Memory B cell (primary cell): ENCODE data around the gene CDKN2B-AS1.

Experiments used
- ATAC-seq: fragments of 150-1000 bp; cut with Tn5 transposase; 2 replicates; pipeline ENCODE4 v1.10.0; 2021; ENCODE audit warnings: low read depth, mild to moderate bottlenecking, moderate library complexity
- DNase-seq, 2 donors: peaks; one replicate each; pipeline ENCODE4 v3.0.0; 2022; ENCODE audit warnings: low spot score in 2 of 2
- H3K27ac Mint-ChIP-seq: one replicate; pipeline ENCODE4 v1.8.0; 2022; ENCODE audit warnings: mild to moderate bottlenecking, moderate library complexity, mixed read lengths
- H3K27me3 Mint-ChIP-seq: one replicate; pipeline ENCODE4 v1.8.0; 2022; ENCODE audit warnings: mixed read lengths
- H3K36me3 Mint-ChIP-seq: one replicate; pipeline ENCODE4 v1.8.0; 2022; ENCODE audit warnings: mild to moderate bottlenecking, mixed read lengths
- H3K4me1 Mint-ChIP-seq: one replicate; pipeline ENCODE4 v1.8.0; 2022; ENCODE audit warnings: mixed read lengths
- H3K4me3 Mint-ChIP-seq: one replicate; pipeline ENCODE4 v1.8.0; 2022; ENCODE audit warnings: mild to moderate bottlenecking, moderate library complexity, mixed read lengths
- H3K9me3 Mint-ChIP-seq: one replicate; pipeline ENCODE4 v1.8.0; 2022; ENCODE audit warnings: mixed read lengths

Gene CDKN2B-AS1

DNA sequence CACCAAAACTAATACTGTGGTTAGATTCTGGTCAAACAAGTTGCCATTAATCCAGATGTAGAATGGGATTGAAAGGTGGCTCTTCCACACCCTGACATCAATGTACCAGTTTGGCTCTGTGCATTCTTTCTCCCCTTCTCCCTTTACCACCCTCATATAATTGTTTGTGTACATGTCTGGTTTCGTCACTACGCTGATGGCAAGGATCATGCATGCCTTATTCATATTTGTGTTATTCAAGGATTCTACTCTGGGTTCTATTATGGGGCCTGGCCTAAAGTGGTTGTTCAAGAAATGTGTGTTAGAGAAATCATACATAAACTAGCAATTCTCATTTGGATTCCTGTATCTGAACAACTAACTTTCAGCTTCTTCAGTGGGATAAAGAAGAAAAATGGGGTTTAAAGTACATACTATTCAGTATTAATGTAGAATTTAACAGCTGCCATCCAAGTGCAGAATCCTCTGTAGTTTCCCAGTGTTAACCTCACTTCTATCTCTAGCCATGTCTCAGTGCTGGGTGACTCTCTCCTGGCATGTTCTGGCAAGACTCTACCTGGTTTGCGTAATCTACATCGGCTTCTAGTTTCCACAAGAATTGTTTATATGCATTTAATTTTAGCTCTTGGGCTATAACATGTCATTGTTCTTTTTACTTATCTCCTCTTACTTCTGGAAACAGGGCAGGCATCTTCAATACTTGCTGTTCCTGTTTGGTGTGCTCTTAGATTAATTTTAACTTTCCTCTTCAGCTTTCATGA is 42.5 kb downstream of the CDKN2B-AS1 start:
- H3K27me3 Mint-ChIP-seq, result no peaks in the 10 kb centered on the region
- no peak overlapping the region for H3K27ac Mint-ChIP-seq
- DNase-seq (no peak), ATAC-seq (no peak)
- H3K36me3 Mint-ChIP-seq, result no peaks in the 10 kb centered on the region
- no peaks in the 10 kb centered on the region for H3K4me1 Mint-ChIP-seq
- no peak overlapping the region for H3K4me3 Mint-ChIP-seq
- no peaks in the 10 kb centered on the region for H3K9me3 Mint-ChIP-seq

DNA sequence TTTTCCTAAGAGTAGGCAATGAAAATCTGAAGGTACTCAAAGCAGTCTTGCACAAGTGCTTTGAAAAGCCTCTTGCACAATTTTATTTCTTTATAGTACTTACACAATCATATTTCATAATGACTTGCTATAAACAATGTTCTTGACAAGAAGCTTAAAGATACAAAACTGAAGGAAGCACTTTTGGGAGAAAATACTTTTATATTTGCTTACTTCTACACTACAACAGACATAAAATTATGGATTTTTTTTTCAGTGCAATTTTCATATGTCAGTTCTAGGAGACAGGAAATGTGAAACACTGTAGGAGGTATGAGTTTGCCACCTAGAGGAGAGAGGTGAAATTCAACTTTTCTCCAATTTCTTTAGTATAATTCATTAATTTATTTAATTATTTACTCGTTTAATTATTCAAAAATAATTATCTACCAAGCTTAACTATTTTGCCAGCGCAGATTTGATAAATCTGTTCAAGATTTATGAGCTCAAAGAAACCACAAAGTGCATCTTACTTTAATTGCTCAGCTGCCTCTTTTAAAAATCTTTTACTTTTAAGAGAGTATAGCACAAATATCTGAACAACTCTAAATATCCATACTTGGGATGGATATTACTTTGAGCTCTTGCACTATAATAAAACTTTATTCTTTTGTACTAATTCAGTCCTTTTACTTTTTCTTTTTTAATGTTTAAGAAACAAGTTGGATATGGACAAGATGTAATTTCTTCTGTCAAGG is 43.5 kb downstream of the CDKN2B-AS1 start:
- H3K27ac Mint-ChIP-seq, result no peak overlapping the region
- ATAC-seq (peak; percentile 53), DNase-seq (no peak)
- H3K36me3 Mint-ChIP-seq, result no peaks in the 10 kb centered on the region
- no peak overlapping the region for H3K4me3 Mint-ChIP-seq
- H3K9me3 Mint-ChIP-seq, result no peaks in the 10 kb centered on the region
- no peaks in the 10 kb centered on the region for H3K4me1 Mint-ChIP-seq
- no peaks in the 10 kb centered on the region for H3K27me3 Mint-ChIP-seq

DNA sequence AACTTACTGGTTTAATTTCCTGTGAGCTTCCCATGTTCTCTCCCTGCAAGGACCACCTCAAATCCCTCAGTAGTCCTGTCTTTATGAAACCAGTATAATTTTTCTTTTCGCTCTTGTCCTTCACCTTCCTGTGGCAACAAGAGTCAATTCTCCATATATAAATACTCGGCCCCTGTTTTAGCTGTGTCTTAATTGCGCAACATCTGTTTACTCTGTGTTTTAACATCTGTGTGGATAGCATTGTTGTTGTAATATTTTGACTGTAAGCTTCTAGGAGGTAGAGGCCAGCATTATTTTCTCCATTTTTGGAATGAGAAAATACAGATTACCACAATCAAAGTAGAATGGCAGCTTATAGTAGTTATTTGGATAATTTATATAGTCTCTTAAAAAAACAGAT is 44.7 kb downstream of the CDKN2B-AS1 start:
- Mint-ChIP-seq H3K4me1 (no peaks in the 10 kb centered on the region), H3K36me3 (no peaks in the 10 kb centered on the region), H3K27ac (no peak overlapping the region), H3K4me3 (no peak overlapping the region), H3K27me3 (no peaks in the 10 kb centered on the region), H3K9me3 (no peaks in the 10 kb centered on the region)
- DNase-seq, result no peak
- no peak for ATAC-seq

DNA sequence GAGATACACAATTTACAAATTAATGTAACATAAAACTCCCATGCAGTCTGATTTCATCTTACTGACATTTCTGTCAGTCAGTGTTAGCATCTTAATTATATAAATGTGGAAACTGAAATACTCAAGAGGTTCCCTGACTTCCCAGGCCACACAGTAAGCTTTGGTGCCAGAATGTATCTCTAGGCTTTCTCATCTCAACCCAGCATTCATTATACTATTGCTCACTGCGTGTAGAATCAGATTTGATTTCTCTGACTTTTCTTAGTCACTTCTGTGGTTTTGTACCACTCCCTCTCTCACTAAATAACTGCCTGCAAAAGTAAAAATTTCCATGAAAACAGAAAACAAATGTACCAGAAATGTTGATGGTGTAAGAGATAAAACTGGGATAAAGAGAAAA is 46.2 kb downstream of the CDKN2B-AS1 start:
- Mint-ChIP-seq H3K27ac (no peak overlapping the region), H3K4me1 (no peaks in the 10 kb centered on the region), H3K9me3 (no peaks in the 10 kb centered on the region), H3K4me3 (no peak overlapping the region), H3K36me3 (no peaks in the 10 kb centered on the region), H3K27me3 (no peaks in the 10 kb centered on the region)
- ATAC-seq (no peak), DNase-seq (no peak)

DNA sequence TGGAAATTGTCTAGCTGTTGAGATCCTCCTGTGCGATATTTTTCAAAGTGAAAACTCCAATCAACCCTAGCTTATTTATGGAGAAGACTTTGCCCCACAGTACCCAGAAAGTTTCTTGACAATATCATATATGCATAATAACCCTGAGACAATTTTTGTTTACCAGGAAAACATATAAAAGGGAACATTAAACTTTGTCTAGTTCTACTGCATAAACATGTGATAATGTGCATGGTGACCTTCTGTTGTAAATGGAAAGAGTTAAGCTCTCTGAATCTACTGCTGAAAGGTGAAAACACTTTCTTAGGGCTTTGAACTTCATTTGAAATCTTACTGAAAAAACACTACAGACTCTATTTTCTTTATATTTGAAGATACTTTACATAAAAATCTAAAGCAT is 46.8 kb downstream of the CDKN2B-AS1 start:
- Mint-ChIP-seq H3K4me3 (no peak overlapping the region), H3K36me3 (no peaks in the 10 kb centered on the region), H3K9me3 (no peaks in the 10 kb centered on the region), H3K27me3 (no peaks in the 10 kb centered on the region), H3K4me1 (no peaks in the 10 kb centered on the region), H3K27ac (no peak overlapping the region)
- ATAC-seq (no peak), DNase-seq (no peak)

DNA sequence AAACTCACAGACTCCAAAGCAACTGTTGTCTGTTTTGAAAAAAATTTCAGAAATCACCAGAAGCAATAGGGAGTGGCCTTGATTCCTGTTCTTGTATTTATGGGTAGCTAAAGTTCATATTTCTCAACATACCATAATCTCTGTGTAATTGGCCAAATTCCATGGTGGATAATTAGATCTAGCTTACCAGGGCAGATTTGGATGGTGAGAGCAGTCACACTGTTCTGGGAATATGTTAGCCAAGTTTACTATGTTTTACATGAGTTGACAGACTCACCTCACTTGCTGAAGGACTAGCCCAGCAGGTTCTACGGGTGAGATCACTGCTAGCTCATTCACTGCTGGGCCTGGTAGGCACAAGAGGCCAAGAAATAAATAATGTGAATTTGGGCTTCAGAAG is 47.2 kb downstream of the CDKN2B-AS1 start:
- Mint-ChIP-seq H3K9me3 (no peaks in the 10 kb centered on the region), H3K27me3 (no peaks in the 10 kb centered on the region), H3K36me3 (no peaks in the 10 kb centered on the region), H3K4me3 (no peak overlapping the region), H3K27ac (no peak overlapping the region), H3K4me1 (no peaks in the 10 kb centered on the region)
- DNase-seq (no peak), ATAC-seq (no peak)

DNA sequence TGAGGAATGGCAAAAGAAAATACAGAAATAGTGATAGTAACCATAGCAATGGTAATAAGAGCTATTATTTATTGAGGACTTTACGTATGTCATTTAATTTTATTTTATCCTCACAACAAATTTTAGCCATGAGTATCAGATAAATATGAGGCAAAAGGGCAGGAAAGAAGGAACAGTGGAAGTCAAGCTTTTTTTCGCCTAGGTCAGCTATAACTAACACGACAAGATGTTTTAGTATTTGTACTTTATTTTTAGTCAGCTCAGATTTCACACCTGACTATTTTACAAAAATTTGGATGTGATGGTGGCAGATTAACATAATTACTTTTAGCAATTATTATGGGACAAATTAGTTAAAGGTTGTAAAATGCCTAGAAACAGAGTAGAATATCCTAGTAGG is 49.3 kb downstream of the CDKN2B-AS1 start:
- Mint-ChIP-seq H3K9me3 (no peaks in the 10 kb centered on the region), H3K4me3 (no peak overlapping the region), H3K27ac (no peak overlapping the region), H3K27me3 (no peaks in the 10 kb centered on the region), H3K4me1 (no peaks in the 10 kb centered on the region), H3K36me3 (no peaks in the 10 kb centered on the region)
- DNase-seq (no peak), ATAC-seq (no peak)

DNA sequence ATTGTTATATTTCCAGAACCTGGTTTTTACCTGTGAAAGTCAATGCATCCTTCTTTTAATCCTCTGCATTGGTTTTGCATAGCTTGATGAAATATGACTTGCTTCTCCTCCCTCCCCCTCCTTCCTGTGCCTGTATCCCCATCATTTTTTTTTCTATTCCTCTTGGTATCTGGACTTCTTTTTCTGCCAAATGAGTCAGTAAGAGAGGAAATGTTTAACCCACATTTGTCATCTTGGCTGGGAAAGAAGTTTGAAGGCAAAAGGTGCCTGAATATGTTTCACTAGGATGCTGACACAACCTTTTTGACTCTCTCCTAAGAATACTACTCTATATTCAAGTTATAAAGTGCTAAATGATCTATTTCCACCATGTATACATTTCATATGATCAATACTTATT is 50.0 kb downstream of the CDKN2B-AS1 start:
- no peaks in the 10 kb centered on the region for H3K27me3 Mint-ChIP-seq
- DNase-seq, result no peak
- H3K27ac Mint-ChIP-seq, result no peak overlapping the region
- no peak for ATAC-seq
- H3K9me3 Mint-ChIP-seq, result no peaks in the 10 kb centered on the region
- no peaks in the 10 kb centered on the region for H3K4me1 Mint-ChIP-seq
- no peak overlapping the region for H3K4me3 Mint-ChIP-seq
- H3K36me3 Mint-ChIP-seq, result no peaks in the 10 kb centered on the region

DNA sequence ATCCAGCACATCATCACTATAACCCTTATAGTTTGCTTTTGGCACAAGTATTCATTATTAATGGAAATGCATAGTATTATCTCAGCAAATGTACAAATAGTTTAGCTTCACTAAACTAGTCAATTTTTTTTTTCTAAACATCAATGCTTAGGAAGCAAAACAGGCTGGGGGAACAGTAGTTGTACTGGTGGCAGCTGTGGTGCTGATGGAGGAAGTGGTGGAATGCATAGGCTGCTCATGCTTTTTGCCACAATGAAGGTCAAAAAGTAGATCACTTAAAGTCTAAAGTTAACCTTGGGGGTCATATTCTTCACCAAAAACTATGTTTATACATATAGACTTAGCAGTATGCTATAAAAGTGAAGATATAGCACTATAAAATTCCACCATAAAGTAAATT is 50.8 kb downstream of the CDKN2B-AS1 start:
- no peak overlapping the region for H3K27ac Mint-ChIP-seq
- H3K4me3 Mint-ChIP-seq, result no peak overlapping the region
- ATAC-seq (no peak), DNase-seq (no peak)
- H3K36me3 Mint-ChIP-seq, result no peaks in the 10 kb centered on the region
- no peaks in the 10 kb centered on the region for H3K27me3 Mint-ChIP-seq
- no peaks in the 10 kb centered on the region for H3K9me3 Mint-ChIP-seq
- H3K4me1 Mint-ChIP-seq, result no peaks in the 10 kb centered on the region

DNA sequence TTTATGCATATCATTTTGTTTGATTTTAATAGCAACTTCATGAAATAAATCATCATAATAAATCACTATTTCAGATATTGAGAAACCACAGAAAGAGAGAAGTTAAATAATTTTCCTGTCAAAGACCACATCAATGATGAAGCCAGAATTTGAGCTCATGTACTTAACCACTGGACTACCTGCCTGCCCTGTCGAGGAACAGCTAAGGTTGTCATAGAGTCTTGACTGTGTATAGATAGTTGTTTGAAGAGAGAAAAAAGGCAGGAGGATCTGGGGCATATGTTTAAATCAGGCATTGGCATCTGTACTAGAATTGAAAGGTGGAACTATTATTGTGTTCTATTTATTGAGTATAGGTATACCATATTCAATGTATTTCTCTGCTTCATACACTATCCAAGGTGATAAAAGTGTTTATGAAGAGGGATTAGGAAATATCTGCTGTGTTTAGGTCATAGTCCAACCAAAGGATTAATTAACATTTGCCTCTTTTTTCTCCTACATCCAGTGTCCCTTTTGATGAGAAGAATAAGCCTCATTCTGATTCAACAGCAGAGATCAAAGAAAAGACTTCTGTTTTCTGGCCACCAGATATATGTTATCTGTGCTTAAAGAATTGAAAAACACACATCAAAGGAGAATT is 51.8 kb downstream of the CDKN2B-AS1 start:
- DNase-seq, result no peak
- Mint-ChIP-seq H3K27ac (no peak overlapping the region), H3K36me3 (no peaks in the 10 kb centered on the region), H3K9me3 (no peaks in the 10 kb centered on the region), H3K4me3 (no peak overlapping the region), H3K27me3 (no peaks in the 10 kb centered on the region), H3K4me1 (peaks cover 8% of the 10 kb centered on the region)
- no peak for ATAC-seq

DNA sequence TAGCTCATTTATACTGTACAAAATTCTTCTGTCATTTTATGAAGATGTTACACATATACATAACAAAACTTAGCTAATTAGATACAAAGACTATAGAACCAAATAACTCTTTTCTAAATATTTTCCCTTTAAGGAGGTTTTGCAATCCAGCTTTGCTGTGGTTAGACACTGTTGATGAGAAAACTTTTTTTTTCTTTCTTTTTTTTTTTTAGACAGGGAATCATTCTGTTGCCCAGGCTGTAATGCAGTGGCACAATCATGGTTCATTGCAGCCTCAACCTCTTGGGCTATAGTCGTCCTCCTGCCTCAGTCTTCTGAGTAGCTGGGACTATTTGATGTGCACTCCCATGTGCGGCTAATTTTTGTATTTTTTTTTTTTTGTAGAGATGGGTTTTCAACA is 53.0 kb downstream of the CDKN2B-AS1 start:
- Mint-ChIP-seq H3K27ac (no peak overlapping the region), H3K27me3 (no peaks in the 10 kb centered on the region), H3K36me3 (no peaks in the 10 kb centered on the region), H3K9me3 (no peaks in the 10 kb centered on the region), H3K4me3 (no peak overlapping the region), H3K4me1 (peaks cover 8% of the 10 kb centered on the region)
- DNase-seq (no peak), ATAC-seq (no peak)

DNA sequence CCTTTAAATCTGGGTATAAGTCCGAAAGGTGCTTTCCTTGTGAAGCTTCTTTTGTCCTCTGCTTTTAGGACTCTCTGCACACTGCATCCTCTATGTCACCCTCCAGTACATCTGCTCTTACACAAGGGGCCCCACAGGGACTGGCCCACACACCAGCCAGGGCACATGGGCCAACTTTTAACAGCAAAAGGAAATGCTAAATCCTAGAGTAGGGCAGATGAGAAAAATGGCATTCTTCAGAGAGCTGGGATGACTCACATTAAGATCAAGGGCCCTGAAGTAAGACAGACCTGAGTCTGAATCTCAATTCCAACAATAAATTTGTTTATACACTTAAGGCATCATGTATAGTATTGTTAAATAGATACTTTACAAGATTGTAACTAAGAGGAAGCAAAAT is 54.8 kb downstream of the CDKN2B-AS1 start:
- Mint-ChIP-seq H3K27ac (no peak overlapping the region), H3K9me3 (no peaks in the 10 kb centered on the region), H3K36me3 (no peaks in the 10 kb centered on the region), H3K4me1 (peaks cover 10% of the 10 kb centered on the region), H3K4me3 (no peak overlapping the region), H3K27me3 (no peaks in the 10 kb centered on the region)
- DNase-seq (no peak), ATAC-seq (no peak)

DNA sequence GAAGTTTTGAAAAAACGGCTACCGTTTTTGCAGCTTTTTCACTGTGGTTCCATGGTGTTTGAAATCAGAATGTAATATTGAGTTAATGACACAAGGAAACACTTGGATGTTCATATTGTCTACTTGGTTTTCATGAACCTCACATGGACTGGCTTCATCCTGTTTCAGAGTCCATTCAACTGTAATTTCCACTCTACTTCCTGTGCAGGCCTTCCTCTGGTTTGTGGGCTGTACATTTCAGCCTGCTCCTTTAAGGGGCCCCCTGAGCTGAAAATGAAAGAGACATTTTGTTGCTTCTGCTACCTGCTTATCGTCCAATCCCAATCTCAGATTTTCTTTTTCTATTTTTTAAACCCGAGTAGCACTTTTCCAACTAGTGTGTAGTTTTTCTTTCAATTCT is 56.3 kb downstream of the CDKN2B-AS1 start:
- ATAC-seq (peak; percentile 85), DNase-seq (no peak)
- H3K27ac Mint-ChIP-seq, result peak overlapping the region; percentile 21
- no peaks in the 10 kb centered on the region for H3K36me3 Mint-ChIP-seq
- H3K4me1 Mint-ChIP-seq, result peaks cover 10% of the 10 kb centered on the region
- H3K9me3 Mint-ChIP-seq, result no peaks in the 10 kb centered on the region
- H3K27me3 Mint-ChIP-seq, result no peaks in the 10 kb centered on the region
- H3K4me3 Mint-ChIP-seq, result peak overlapping the region; percentile 43

DNA sequence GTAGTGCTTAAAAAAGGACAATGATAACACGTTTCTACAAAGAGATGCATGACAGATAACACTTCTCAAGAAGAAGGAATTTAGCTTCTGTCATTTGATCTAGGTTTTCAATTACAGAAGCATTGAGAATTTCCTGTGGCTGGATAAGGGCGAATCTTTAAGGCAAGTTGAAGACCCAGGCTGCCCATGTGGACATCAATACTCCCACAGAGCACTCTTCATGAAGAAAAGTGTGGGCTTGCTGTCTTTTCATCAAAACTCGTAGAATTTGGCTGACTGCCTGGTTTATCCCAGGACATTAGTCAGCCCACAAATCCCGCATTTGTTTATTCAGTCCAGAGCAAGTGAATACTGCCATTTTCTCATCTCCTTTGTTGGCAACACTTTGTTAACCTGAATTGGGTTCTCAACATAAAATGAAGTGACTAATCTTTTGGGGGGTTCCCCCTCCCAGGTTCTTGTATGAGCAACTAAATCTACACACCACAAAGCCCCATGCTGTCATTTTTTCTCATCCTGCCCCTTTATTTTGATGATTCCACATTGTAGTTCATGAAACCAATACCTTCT is 57.9 kb downstream of the CDKN2B-AS1 start:
- Mint-ChIP-seq H3K4me3 (no peak overlapping the region), H3K36me3 (peaks cover 5% of the 10 kb centered on the region), H3K27ac (no peak overlapping the region), H3K4me1 (peaks cover 10% of the 10 kb centered on the region), H3K27me3 (no peaks in the 10 kb centered on the region), H3K9me3 (no peaks in the 10 kb centered on the region)
- ATAC-seq (no peak), DNase-seq (no peak)
